ENCODE measurements around the gene AXIN1. TPM values are rescaled to one million over a fixed set of nuclear protein-coding genes. Genes with fewer than 3 reads are reported as not detected.

The AXIN1 gene
- total and polyA plus RNA-seq, 9 of the 15 experiments (the other 6 are each of a cell fraction or from before 2014, with no cell fraction given): 0.42 to 58.0 (median 25.9) TPM

DNA sequence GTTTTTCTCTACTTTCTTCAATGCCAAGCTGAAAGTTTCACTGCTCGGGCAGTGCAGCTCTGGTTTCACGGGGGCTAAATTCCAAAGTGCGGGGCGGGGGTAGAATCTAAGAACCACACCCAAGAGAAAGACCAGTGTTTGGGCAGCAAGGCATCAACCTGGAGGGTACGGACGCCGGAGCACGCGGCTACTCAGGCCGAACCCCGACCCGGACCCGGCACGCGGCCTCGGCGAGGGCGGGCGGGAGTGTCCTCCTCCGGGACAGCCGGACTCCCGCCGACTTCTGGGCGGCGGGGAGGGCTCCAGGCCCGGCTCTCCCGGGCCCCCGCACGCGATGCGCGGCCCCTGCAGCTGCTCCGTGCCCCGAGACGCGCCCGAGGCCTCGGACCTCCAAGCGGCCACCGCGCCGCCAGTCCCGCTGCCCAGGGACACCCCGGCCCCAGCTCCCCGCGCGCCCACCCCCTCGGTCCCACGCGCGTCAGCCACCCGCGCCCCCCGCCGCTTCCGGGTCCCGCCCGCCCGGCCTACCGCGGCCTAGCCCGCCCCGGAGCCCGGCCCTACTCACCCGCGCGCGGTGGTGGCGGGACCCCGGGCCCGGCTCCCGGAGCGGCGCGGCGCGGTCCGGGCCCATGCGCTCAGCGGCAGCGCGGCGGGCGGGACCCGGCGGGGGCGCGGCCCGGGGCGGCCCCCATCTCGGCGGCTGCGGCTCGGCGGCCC lies 561 bp downstream of the AXIN1 start (continued):
- TF ChIP-seq BRCA1 (IDR thresholded peaks at IDR 0.05) (no peak), BRCA1 (CRISPR knock-in tag; IDR thresholded peaks at IDR 0.05) (no peak), COPS2 (conservative IDR thresholded peaks at IDR 0.05) (no peak), CHD1 (IDR thresholded peaks at IDR 0.05; ENCODE audit: low read length) (peak; percentile 63)
- TF ChIP-seq, protein P1, sequence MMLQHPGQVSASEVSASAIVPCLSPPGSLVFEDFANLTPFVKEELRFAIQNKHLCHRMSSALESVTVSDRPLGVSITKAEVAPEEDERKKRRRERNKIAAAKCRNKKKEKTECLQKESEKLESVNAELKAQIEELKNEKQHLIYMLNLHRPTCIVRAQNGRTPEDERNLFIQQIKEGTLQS (IDR thresholded peaks at IDR 0.05): no peak
- TF ChIP-seq, protein P1 (CRISPR knock-in tag; conservative IDR thresholded peaks at IDR 0.05): no peak
- TF ChIP-seq, protein P2, sequence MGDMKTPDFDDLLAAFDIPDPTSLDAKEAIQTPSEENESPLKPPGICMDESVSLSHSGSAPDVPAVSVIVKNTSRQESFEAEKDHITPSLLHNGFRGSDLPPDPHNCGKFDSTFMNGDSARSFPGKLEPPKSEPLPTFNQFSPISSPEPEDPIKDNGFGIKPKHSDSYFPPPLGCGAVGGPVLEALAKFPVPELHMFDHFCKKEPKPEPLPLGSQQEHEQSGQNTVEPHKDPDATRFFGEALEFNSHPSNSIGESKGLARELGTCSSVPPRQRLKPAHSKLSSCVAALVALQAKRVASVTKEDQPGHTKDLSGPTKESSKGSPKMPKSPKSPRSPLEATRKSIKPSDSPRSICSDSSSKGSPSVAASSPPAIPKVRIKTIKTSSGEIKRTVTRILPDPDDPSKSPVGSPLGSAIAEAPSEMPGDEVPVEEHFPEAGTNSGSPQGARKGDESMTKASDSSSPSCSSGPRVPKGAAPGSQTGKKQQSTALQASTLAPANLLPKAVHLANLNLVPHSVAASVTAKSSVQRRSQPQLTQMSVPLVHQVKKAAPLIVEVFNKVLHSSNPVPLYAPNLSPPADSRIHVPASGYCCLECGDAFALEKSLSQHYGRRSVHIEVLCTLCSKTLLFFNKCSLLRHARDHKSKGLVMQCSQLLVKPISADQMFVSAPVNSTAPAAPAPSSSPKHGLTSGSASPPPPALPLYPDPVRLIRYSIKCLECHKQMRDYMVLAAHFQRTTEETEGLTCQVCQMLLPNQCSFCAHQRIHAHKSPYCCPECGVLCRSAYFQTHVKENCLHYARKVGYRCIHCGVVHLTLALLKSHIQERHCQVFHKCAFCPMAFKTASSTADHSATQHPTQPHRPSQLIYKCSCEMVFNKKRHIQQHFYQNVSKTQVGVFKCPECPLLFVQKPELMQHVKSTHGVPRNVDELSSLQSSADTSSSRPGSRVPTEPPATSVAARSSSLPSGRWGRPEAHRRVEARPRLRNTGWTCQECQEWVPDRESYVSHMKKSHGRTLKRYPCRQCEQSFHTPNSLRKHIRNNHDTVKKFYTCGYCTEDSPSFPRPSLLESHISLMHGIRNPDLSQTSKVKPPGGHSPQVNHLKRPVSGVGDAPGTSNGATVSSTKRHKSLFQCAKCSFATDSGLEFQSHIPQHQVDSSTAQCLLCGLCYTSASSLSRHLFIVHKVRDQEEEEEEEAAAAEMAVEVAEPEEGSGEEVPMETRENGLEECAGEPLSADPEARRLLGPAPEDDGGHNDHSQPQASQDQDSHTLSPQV (IDR thresholded peaks at IDR 0.05): peak; percentile 56
- TF ChIP-seq, protein P3, sequence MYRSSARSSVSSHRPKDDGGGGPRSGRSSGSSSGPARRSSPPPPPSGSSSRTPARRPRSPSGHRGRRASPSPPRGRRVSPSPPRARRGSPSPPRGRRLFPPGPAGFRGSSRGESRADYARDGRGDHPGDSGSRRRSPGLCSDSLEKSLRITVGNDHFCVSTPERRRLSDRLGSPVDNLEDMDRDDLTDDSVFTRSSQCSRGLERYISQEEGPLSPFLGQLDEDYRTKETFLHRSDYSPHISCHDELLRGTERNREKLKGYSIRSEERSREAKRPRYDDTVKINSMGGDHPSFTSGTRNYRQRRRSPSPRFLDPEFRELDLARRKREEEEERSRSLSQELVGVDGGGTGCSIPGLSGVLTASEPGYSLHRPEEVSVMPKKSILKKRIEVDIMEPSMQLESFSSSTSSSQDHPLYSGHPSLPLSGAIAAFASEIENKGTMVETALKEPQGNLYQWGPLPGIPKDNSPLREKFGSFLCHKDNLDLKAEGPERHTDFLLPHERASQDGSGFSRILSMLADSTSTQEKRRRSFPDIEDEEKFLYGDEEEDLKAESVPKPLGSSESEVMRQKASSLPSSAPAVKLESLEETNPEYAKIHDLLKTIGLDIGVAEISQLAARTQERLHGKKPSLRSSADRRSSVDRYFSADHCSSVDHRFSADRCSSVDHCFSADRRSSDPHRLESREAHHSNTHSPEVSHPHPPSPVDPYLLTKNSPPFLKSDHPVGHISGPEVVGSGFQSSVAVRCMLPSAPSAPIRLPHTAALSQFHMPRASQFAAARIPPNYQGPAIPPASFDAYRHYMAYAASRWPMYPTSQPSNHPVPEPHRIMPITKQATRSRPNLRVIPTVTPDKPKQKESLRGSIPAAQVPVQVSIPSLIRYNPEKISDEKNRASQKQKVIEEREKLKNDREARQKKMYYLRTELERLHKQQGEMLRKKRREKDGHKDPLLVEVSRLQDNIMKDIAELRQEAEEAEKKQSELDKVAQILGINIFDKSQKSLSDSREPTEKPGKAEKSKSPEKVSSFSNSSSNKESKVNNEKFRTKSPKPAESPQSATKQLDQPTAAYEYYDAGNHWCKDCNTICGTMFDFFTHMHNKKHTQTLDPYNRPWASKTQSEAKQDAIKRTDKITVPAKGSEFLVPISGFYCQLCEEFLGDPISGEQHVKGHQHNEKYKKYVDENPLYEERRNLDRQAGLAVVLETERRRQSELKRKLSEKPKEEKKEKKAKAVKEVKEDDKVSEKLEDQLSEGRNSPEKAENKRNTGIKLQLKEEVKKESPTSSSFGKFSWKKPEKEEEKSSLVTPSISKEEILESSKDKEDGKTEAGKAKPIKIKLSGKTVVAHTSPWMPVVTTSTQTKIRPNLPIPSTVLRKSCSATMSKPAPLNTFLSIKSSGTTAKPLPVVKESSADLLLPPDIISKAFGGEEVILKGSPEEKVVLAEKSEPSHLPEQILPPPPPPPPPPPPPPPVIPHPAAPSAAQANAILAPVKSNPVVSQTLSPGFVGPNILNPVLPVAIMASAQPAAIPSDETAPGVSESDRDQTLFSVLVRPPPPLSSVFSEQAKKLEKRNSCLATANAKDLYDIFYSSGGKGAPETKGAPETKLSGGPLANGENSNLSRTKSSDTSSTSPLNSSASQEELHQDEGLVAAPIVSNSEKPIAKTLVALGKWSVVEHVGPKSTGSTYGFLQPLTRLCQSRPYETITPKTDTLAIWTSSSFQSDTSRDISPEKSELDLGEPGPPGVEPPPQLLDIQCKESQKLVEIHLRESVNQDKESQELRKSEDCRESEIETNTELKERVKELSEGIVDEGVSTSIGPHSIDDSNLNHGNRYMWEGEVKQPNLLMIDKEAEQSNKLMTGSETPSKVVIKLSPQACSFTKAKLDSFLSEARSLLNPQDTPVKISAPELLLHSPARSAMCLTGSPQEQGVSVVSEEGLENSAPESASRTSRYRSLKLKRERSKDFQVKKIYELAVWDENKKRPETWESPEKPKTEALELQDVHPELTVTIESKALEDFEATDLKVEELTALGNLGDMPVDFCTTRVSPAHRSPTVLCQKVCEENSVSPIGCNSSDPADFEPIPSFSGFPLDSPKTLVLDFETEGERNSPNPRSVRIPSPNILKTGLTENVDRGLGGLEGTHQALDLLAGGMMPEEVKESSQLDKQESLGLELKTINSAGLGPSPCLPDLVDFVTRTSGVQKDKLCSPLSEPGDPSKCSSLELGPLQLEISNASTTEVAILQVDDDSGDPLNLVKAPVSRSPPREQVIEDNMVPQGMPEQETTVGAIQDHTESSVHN (IDR thresholded peaks at IDR 0.05; ENCODE audit: borderline replicate concordance in 1 of 2, low read depth in 1 of 2): no peak

Data from K562 (cell line).